Measurements from ENCODE around the gene CEP162. TPM values are rescaled to one million over a fixed set of nuclear protein-coding genes. Genes with fewer than 3 reads are reported as not detected.
"Not testable (repeated sequence)": the region's sequence is repeated elsewhere in the genome, so short reads cannot be mapped to it uniquely, and the experiment has no call there.

Gene CEP162
- total RNA-seq, 2 experiments from 2014 or later, result 2.6 to 2.8 TPM

GRCh38 chr6:84213217-84213616 lies 14.2 kb downstream of the CEP162 start:
- ChIA-PET CTCF (interaction anchor here (1.5 kb wide), 1 partner anchor 14 kb away, joined by 4 read pairs; the partner anchor contains the start of gene CEP162), POLR2A (no interaction called here)
- no peak for TF ChIP-seq CTCF (IDR thresholded peaks at IDR 0.05)
- Mint-ChIP-seq H3K36me3 (ENCODE audit: low read depth) (peaks cover 41% of the 10 kb centered on the region), H3K9me3 (no peaks in the 10 kb centered on the region), H3K4me3 (no peak overlapping the region), H3K27me3 (no peaks in the 10 kb centered on the region), H3K27ac (no peak overlapping the region), H3K4me1 (ENCODE audit: low read depth) (no peaks in the 10 kb centered on the region)
- no peak for ATAC-seq (ENCODE audit: poor library complexity)
- Histone ChIP-seq H3K9me3 (ENCODE audit: control insufficient read depth in 1 of 2, insufficient read depth in 1 of 2, low read length in 2 of 2) (no peaks in the 10 kb centered on the region), H3K4me3 (ENCODE audit: low read length) (no peak overlapping the region), H3K4me1 (ENCODE audit: insufficient read depth, low read length) (no peaks in the 10 kb centered on the region), H3K27me3 (ENCODE audit: control insufficient read depth in 1 of 2, insufficient read depth in 2 of 2, low read length in 2 of 2) (no peaks in the 10 kb centered on the region), H3K36me3 (ENCODE audit: insufficient read depth, low read length) (peaks cover 13% of the 10 kb centered on the region), H3K27ac (ENCODE audit: low read depth in 1 of 2, low read length in 2 of 2) (no peak overlapping the region)
- intact Hi-C loops (cut with DNase I, micrococcal nuclease), result no loop called here
- no peak for DNase-seq

GRCh38 chr6:84204011-84204410 lies 23.4 kb downstream of the CEP162 start:
- H3K27ac ChIP-seq (ENCODE audit: low read depth in 1 of 2, low read length in 2 of 2), result no peak overlapping the region
- peaks cover 3% of the 10 kb centered on the region for H3K9me3 Mint-ChIP-seq
- peaks cover 77% of the 10 kb centered on the region for H3K36me3 Mint-ChIP-seq (ENCODE audit: low read depth)
- POLR2A ChIA-PET, result no interaction called here
- DNase-seq (no peak), ATAC-seq (ENCODE audit: poor library complexity) (no peak)
- H3K27ac Mint-ChIP-seq, result no peak overlapping the region
- H3K9me3 ChIP-seq (ENCODE audit: control insufficient read depth in 1 of 2, insufficient read depth in 1 of 2, low read length in 2 of 2), result no peaks in the 10 kb centered on the region
- intact Hi-C loops (cut with DNase I, micrococcal nuclease), result no loop called here
- TF ChIP-seq CTCF (IDR thresholded peaks at IDR 0.05), result no peak
- no peak overlapping the region for H3K4me3 Mint-ChIP-seq
- H3K27me3 ChIP-seq (ENCODE audit: control insufficient read depth in 1 of 2, insufficient read depth in 2 of 2, low read length in 2 of 2), result no peaks in the 10 kb centered on the region
- no peaks in the 10 kb centered on the region for H3K4me1 Mint-ChIP-seq (ENCODE audit: low read depth)
- H3K4me1 ChIP-seq (ENCODE audit: insufficient read depth, low read length), result no peaks in the 10 kb centered on the region
- no peak overlapping the region for H3K4me3 ChIP-seq (ENCODE audit: low read length)
- H3K27me3 Mint-ChIP-seq, result no peaks in the 10 kb centered on the region
- CTCF ChIA-PET, result no interaction called here
- peaks cover 8% of the 10 kb centered on the region for H3K36me3 ChIP-seq (ENCODE audit: insufficient read depth, low read length)

DNA sequence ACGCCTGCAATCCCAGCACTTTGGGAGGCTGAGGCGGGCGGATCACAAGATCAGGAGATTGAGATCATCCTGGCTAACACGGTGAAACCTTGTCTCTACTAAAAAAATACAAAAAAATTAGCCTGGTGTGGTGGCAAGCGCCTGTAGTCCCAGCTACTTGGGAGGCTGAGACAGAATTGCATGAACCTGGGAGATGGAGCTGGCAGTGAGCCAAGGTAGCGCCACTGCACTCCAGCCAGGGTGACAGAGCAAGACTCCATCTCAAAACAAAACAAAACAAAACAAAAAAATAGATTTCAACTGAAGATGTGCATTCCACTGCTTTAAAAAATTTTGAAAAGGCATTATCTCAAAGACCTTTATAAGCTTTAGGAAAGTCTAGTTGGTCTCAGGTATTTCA lies 27.5 kb downstream of the CEP162 start:
- H3K4me3 ChIP-seq (ENCODE audit: low read length); H3K27me3 Mint-ChIP-seq; H3K27me3 ChIP-seq (ENCODE audit: control insufficient read depth in 1 of 2, insufficient read depth in 2 of 2, low read length in 2 of 2); H3K27ac Mint-ChIP-seq; H3K27ac ChIP-seq (ENCODE audit: low read depth in 1 of 2, low read length in 2 of 2); ATAC-seq (ENCODE audit: poor library complexity); H3K4me1 Mint-ChIP-seq (ENCODE audit: low read depth); intact Hi-C loops (cut with DNase I, micrococcal nuclease); DNase-seq; H3K36me3 ChIP-seq (ENCODE audit: insufficient read depth, low read length); CTCF ChIA-PET; H3K9me3 ChIP-seq (ENCODE audit: control insufficient read depth in 1 of 2, insufficient read depth in 1 of 2, low read length in 2 of 2); H3K4me1 ChIP-seq (ENCODE audit: insufficient read depth, low read length); H3K4me3 Mint-ChIP-seq; H3K9me3 Mint-ChIP-seq: not testable (repeated sequence)
- POLR2A ChIA-PET, result interaction anchor here (0.6 kb wide), 2 partner anchors 15 to 113 kb away, joined by 3 read pairs; no protein-coding TSS in a partner anchor
- peaks cover 67% of the 10 kb centered on the region for H3K36me3 Mint-ChIP-seq (ENCODE audit: low read depth)

GRCh38 chr6:84197708-84198107 lies 29.7 kb downstream of the CEP162 start:
- H3K36me3 ChIP-seq (ENCODE audit: insufficient read depth, low read length), result peaks cover 16% of the 10 kb centered on the region
- H3K36me3 Mint-ChIP-seq (ENCODE audit: low read depth), result peaks cover 65% of the 10 kb centered on the region
- no peaks in the 10 kb centered on the region for H3K9me3 Mint-ChIP-seq
- H3K27ac Mint-ChIP-seq, result no peak overlapping the region
- no peak for TF ChIP-seq CTCF (IDR thresholded peaks at IDR 0.05)
- H3K27ac ChIP-seq (ENCODE audit: low read depth in 1 of 2, low read length in 2 of 2), result no peak overlapping the region
- ChIA-PET POLR2A (no interaction called here), CTCF (interaction anchor here (0.7 kb wide), 1 partner anchor 343 kb away, joined by 3 read pairs; no protein-coding TSS in a partner anchor)
- H3K4me1 Mint-ChIP-seq (ENCODE audit: low read depth), result no peaks in the 10 kb centered on the region
- no peak overlapping the region for H3K4me3 Mint-ChIP-seq
- no peaks in the 10 kb centered on the region for H3K27me3 Mint-ChIP-seq
- ATAC-seq (ENCODE audit: poor library complexity) (no peak), DNase-seq (no peak)
- H3K4me1 ChIP-seq (ENCODE audit: insufficient read depth, low read length), result no peaks in the 10 kb centered on the region
- no peak overlapping the region for H3K4me3 ChIP-seq (ENCODE audit: low read length)
- intact Hi-C loops (cut with DNase I, micrococcal nuclease), result no loop called here
- no peaks in the 10 kb centered on the region for H3K9me3 ChIP-seq (ENCODE audit: control insufficient read depth in 1 of 2, insufficient read depth in 1 of 2, low read length in 2 of 2)
- no peaks in the 10 kb centered on the region for H3K27me3 ChIP-seq (ENCODE audit: control insufficient read depth in 1 of 2, insufficient read depth in 2 of 2, low read length in 2 of 2)
